Tibial nerve (tissue), 4 donors: ENCODE results near the gene PARD6B.

ENCODE experiments used
- EP300 ChIP-seq, 2 donors: sonication (generic); formaldehyde crosslinking; IDR thresholded peaks; one replicate each; pipeline ENCODE4 v1.6.1; 2017; ENCODE audit warnings: antibody characterized with exemption in 2 of 2, mild to moderate bottlenecking in 1 of 2
- TF ChIP-seq, protein P1 (sequence below), 5 experiments: fragments of 200-600 bp in 3 of 5; fragments of 450-650 bp in 2 of 5; sonication (generic) in 3 of 5; IDR thresholded peaks; one replicate each; pipeline ENCODE4 v1.5.1; 2016 to 2019; ENCODE audit warnings: antibody characterized with exemption in 5 of 5, mild to moderate bottlenecking in 3 of 5, moderate library complexity in 2 of 5

DNA sequence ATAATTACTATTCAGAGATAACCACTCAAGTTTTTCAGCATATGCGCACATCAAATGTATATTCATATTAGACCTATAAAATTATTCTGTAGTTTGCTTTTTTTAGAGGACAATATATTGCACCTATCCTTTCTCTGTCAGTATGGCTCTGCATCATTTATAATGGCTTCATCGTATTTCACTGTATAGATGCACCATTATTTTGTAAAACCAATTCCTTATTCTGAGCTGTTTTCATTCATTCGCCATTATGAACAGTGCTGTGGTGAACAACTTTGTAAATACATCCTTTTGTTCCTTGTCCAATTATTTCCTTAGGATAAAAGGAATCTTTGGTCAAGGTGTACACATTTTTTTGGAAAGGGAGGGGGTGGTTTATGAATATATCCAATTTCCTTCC, 34.3 kb downstream of the PARD6B start:
- TF ChIP-seq, protein P1, sequence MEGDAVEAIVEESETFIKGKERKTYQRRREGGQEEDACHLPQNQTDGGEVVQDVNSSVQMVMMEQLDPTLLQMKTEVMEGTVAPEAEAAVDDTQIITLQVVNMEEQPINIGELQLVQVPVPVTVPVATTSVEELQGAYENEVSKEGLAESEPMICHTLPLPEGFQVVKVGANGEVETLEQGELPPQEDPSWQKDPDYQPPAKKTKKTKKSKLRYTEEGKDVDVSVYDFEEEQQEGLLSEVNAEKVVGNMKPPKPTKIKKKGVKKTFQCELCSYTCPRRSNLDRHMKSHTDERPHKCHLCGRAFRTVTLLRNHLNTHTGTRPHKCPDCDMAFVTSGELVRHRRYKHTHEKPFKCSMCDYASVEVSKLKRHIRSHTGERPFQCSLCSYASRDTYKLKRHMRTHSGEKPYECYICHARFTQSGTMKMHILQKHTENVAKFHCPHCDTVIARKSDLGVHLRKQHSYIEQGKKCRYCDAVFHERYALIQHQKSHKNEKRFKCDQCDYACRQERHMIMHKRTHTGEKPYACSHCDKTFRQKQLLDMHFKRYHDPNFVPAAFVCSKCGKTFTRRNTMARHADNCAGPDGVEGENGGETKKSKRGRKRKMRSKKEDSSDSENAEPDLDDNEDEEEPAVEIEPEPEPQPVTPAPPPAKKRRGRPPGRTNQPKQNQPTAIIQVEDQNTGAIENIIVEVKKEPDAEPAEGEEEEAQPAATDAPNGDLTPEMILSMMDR (IDR thresholded peaks at IDR 0.05): no peak
- no peak for TF ChIP-seq EP300 (IDR thresholded peaks at IDR 0.05)
